Activated naive CD8-positive, alpha-beta T cell treated with anti-CD3 and anti-CD28 coated beads, Interleukin-2, amount 50 U/mL, for 24 hours (primary cell): Measurements from ENCODE around the gene SGIP1.
A peak's percentile ranks its signal among the peaks of the same experiment; 100 is the strongest.

Experiments used
- ATAC-seq: fragments of 150-1000 bp; cut with Tn5 transposase; one replicate; pipeline ENCODE4 v1.10.0; 2021
- DNase-seq: peaks from one replicate; pipeline ENCODE4 v3.0.0; 2021
- H3K27ac Mint-ChIP-seq: one replicate; pipeline ENCODE4 v1.8.0; 2021; ENCODE audit warnings: mild to moderate bottlenecking, mixed read lengths
- H3K27me3 Mint-ChIP-seq: one replicate; pipeline ENCODE4 v1.8.0; 2021; ENCODE audit warnings: mixed read lengths
- H3K36me3 Mint-ChIP-seq: one replicate; pipeline ENCODE4 v1.8.0; 2021; ENCODE audit warnings: low read depth, mixed read lengths
- H3K4me1 Mint-ChIP-seq: one replicate; pipeline ENCODE4 v1.8.0; 2021; ENCODE audit warnings: mixed read lengths
- H3K4me3 Mint-ChIP-seq: one replicate; pipeline ENCODE4 v1.8.0; 2021; ENCODE audit warnings: mild to moderate bottlenecking, moderate library complexity, mixed read lengths
- H3K9me3 Mint-ChIP-seq: one replicate; pipeline ENCODE4 v1.8.0; 2021; ENCODE audit warnings: mixed read lengths

The SGIP1 gene

GRCh38 chr1:66506393-66506687 lies 27.6 kb upstream of the SGIP1 start:
- Mint-ChIP-seq H3K27ac (no peak overlapping the region), H3K27me3 (peaks cover 20% of the 10 kb centered on the region)

GRCh38 chr1:66506991-66507390 lies 27.0 kb upstream of the SGIP1 start:
- no peak for DNase-seq
- H3K27me3 Mint-ChIP-seq = peaks cover 15% of the 10 kb centered on the region
- no peak overlapping the region for H3K4me3 Mint-ChIP-seq
- H3K36me3 Mint-ChIP-seq = no peaks in the 10 kb centered on the region
- no peak for ATAC-seq
- H3K4me1 Mint-ChIP-seq = no peaks in the 10 kb centered on the region
- no peaks in the 10 kb centered on the region for H3K9me3 Mint-ChIP-seq
- H3K27ac Mint-ChIP-seq = no peak overlapping the region

More at GRCh38 chr1:66506393-66506687, 27.6 kb upstream of the SGIP1 start:
- DNase-seq (no peak), ATAC-seq (no peak)
- H3K36me3 Mint-ChIP-seq = no peaks in the 10 kb centered on the region
- no peaks in the 10 kb centered on the region for H3K4me1 Mint-ChIP-seq
- H3K9me3 Mint-ChIP-seq = no peaks in the 10 kb centered on the region
- H3K4me3 Mint-ChIP-seq = no peak overlapping the region

GRCh38 chr1:66510407-66510806 lies 23.5 kb upstream of the SGIP1 start:
- no peak for ATAC-seq
- Mint-ChIP-seq H3K27me3 (peaks cover 12% of the 10 kb centered on the region), H3K27ac (no peak overlapping the region), H3K36me3 (no peaks in the 10 kb centered on the region), H3K4me3 (no peak overlapping the region), H3K9me3 (no peaks in the 10 kb centered on the region), H3K4me1 (no peaks in the 10 kb centered on the region)
- no peak for DNase-seq

GRCh38 chr1:66511118-66511517 lies 22.8 kb upstream of the SGIP1 start:
- Mint-ChIP-seq H3K27ac (no peak overlapping the region), H3K27me3 (peaks cover 12% of the 10 kb centered on the region), H3K36me3 (no peaks in the 10 kb centered on the region), H3K9me3 (no peaks in the 10 kb centered on the region), H3K4me1 (no peaks in the 10 kb centered on the region), H3K4me3 (no peak overlapping the region)
- DNase-seq = no peak
- ATAC-seq = no peak

GRCh38 chr1:66517959-66518358 lies 16.0 kb upstream of the SGIP1 start:
- ATAC-seq = no peak
- Mint-ChIP-seq H3K9me3 (no peaks in the 10 kb centered on the region), H3K36me3 (no peaks in the 10 kb centered on the region)

GRCh38 chr1:66518654-66519053 lies 15.3 kb upstream of the SGIP1 start:
- no peak for ATAC-seq
- H3K4me1 Mint-ChIP-seq = no peaks in the 10 kb centered on the region
- no peak overlapping the region for H3K4me3 Mint-ChIP-seq

More at GRCh38 chr1:66517959-66518358, 16.0 kb upstream of the SGIP1 start:
- Mint-ChIP-seq H3K4me1 (no peaks in the 10 kb centered on the region), H3K27ac (no peak overlapping the region), H3K27me3 (peaks cover 1% of the 10 kb centered on the region), H3K4me3 (no peak overlapping the region)
- no peak for DNase-seq

GRCh38 chr1:66519992-66520391 lies 14.0 kb upstream of the SGIP1 start:
- H3K9me3 Mint-ChIP-seq = no peaks in the 10 kb centered on the region
- ATAC-seq (no peak), DNase-seq (no peak)
- no peaks in the 10 kb centered on the region for H3K27me3 Mint-ChIP-seq
- H3K27ac Mint-ChIP-seq = no peak overlapping the region
- no peaks in the 10 kb centered on the region for H3K4me1 Mint-ChIP-seq
- no peaks in the 10 kb centered on the region for H3K36me3 Mint-ChIP-seq
- no peak overlapping the region for H3K4me3 Mint-ChIP-seq

More at GRCh38 chr1:66518654-66519053, 15.3 kb upstream of the SGIP1 start:
- H3K36me3 Mint-ChIP-seq = no peaks in the 10 kb centered on the region
- no peaks in the 10 kb centered on the region for H3K9me3 Mint-ChIP-seq
- no peak overlapping the region for H3K27ac Mint-ChIP-seq
- no peak for DNase-seq
- no peaks in the 10 kb centered on the region for H3K27me3 Mint-ChIP-seq

GRCh38 chr1:66520655-66521054 lies 13.3 kb upstream of the SGIP1 start:
- no peak overlapping the region for H3K27ac Mint-ChIP-seq

GRCh38 chr1:66521721-66522365 lies 12.1 kb upstream of the SGIP1 start:
- DNase-seq = no peak
- H3K27me3 Mint-ChIP-seq = no peaks in the 10 kb centered on the region
- no peaks in the 10 kb centered on the region for H3K9me3 Mint-ChIP-seq
- no peak for ATAC-seq
- no peak overlapping the region for H3K4me3 Mint-ChIP-seq
- H3K4me1 Mint-ChIP-seq = no peaks in the 10 kb centered on the region
- H3K27ac Mint-ChIP-seq = no peak overlapping the region
- no peaks in the 10 kb centered on the region for H3K36me3 Mint-ChIP-seq

More at GRCh38 chr1:66520655-66521054, 13.3 kb upstream of the SGIP1 start:
- Mint-ChIP-seq H3K4me3 (no peak overlapping the region), H3K9me3 (no peaks in the 10 kb centered on the region), H3K27me3 (no peaks in the 10 kb centered on the region), H3K36me3 (no peaks in the 10 kb centered on the region), H3K4me1 (no peaks in the 10 kb centered on the region)
- ATAC-seq (no peak), DNase-seq (no peak)

GRCh38 chr1:66523562-66523961 lies 10.4 kb upstream of the SGIP1 start:
- Mint-ChIP-seq H3K27ac (no peak overlapping the region), H3K4me1 (no peaks in the 10 kb centered on the region), H3K4me3 (no peak overlapping the region), H3K36me3 (no peaks in the 10 kb centered on the region), H3K9me3 (no peaks in the 10 kb centered on the region), H3K27me3 (no peaks in the 10 kb centered on the region)
- DNase-seq = no peak
- ATAC-seq = no peak

GRCh38 chr1:66525086-66525485 lies 8.9 kb upstream of the SGIP1 start:
- H3K27ac Mint-ChIP-seq = no peak overlapping the region
- H3K36me3 Mint-ChIP-seq = no peaks in the 10 kb centered on the region
- H3K4me1 Mint-ChIP-seq = no peaks in the 10 kb centered on the region
- H3K27me3 Mint-ChIP-seq = peaks cover 8% of the 10 kb centered on the region
- no peaks in the 10 kb centered on the region for H3K9me3 Mint-ChIP-seq
- no peak overlapping the region for H3K4me3 Mint-ChIP-seq
- no peak for ATAC-seq
- no peak for DNase-seq

GRCh38 chr1:66526036-66526435 lies 7.9 kb upstream of the SGIP1 start:
- DNase-seq = no peak
- H3K36me3 Mint-ChIP-seq = no peaks in the 10 kb centered on the region
- no peaks in the 10 kb centered on the region for H3K9me3 Mint-ChIP-seq
- no peak for ATAC-seq
- H3K27ac Mint-ChIP-seq = no peak overlapping the region
- H3K4me1 Mint-ChIP-seq = no peaks in the 10 kb centered on the region
- peaks cover 9% of the 10 kb centered on the region for H3K27me3 Mint-ChIP-seq
- H3K4me3 Mint-ChIP-seq = no peak overlapping the region

- ATAC-seq (no peak), DNase-seq (no peak)
- Mint-ChIP-seq H3K4me1 (no peaks in the 10 kb centered on the region), H3K4me3 (no peak overlapping the region), H3K9me3 (no peaks in the 10 kb centered on the region), H3K27me3 (peaks cover 18% of the 10 kb centered on the region), H3K27ac (no peak overlapping the region), H3K36me3 (no peaks in the 10 kb centered on the region)
Measured at GRCh38 chr1:66526991-66527390, 7.0 kb upstream of the SGIP1 start.

- ATAC-seq = no peak
Measured at GRCh38 chr1:66527686-66528085, 6.3 kb upstream of the SGIP1 start.

GRCh38 chr1:66528580-66528979 lies 5.4 kb upstream of the SGIP1 start:
- no peak for DNase-seq
- H3K27me3 Mint-ChIP-seq = peaks cover 30% of the 10 kb centered on the region
- no peak overlapping the region for H3K27ac Mint-ChIP-seq
- H3K4me3 Mint-ChIP-seq = no peak overlapping the region
- no peaks in the 10 kb centered on the region for H3K36me3 Mint-ChIP-seq
- ATAC-seq = no peak
- H3K4me1 Mint-ChIP-seq = peaks cover 11% of the 10 kb centered on the region
- no peaks in the 10 kb centered on the region for H3K9me3 Mint-ChIP-seq

More at GRCh38 chr1:66527686-66528085, 6.3 kb upstream of the SGIP1 start:
- no peak overlapping the region for H3K4me3 Mint-ChIP-seq
- peaks cover 24% of the 10 kb centered on the region for H3K27me3 Mint-ChIP-seq
- H3K9me3 Mint-ChIP-seq = no peaks in the 10 kb centered on the region
- peaks cover 3% of the 10 kb centered on the region for H3K4me1 Mint-ChIP-seq
- DNase-seq = no peak
- no peak overlapping the region for H3K27ac Mint-ChIP-seq
- no peaks in the 10 kb centered on the region for H3K36me3 Mint-ChIP-seq

- Mint-ChIP-seq H3K27me3 (peaks cover 40% of the 10 kb centered on the region), H3K36me3 (no peaks in the 10 kb centered on the region), H3K4me3 (peak overlapping the region; percentile 80), H3K27ac (no peak overlapping the region), H3K4me1 (peaks cover 11% of the 10 kb centered on the region), H3K9me3 (no peaks in the 10 kb centered on the region)
- no peak for DNase-seq
- no peak for ATAC-seq
Measured at GRCh38 chr1:66532214-66532613, 1.7 kb upstream of the SGIP1 start.
